GM21717 (cell line): Measurements from ENCODE around the gene CCND2.

Experiments used
- ATAC-seq: cut with Tn5 transposase; IDR thresholded peaks from one replicate; pipeline ENCODE4 v1.9.1; 2021; ENCODE audit warnings: mild to moderate bottlenecking, moderate library complexity; ENCODE audit not compliant: unreplicated experiment

CCND2 gene

DNA sequence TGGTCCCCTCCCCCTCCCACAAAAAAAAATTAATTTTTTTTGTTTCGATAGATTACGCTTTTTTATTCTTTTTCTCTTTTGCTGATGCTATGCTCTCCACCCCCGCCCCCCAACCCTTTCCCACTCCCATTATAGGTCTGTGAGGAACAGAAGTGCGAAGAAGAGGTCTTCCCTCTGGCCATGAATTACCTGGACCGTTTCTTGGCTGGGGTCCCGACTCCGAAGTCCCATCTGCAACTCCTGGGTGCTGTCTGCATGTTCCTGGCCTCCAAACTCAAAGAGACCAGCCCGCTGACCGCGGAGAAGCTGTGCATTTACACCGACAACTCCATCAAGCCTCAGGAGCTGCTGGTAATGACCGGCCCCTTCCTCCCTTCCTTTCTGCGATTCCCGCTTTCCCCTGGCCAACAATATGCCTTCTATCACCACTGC, 2.3 kb downstream of the CCND2 start:
- no peak for ATAC-seq

DNA sequence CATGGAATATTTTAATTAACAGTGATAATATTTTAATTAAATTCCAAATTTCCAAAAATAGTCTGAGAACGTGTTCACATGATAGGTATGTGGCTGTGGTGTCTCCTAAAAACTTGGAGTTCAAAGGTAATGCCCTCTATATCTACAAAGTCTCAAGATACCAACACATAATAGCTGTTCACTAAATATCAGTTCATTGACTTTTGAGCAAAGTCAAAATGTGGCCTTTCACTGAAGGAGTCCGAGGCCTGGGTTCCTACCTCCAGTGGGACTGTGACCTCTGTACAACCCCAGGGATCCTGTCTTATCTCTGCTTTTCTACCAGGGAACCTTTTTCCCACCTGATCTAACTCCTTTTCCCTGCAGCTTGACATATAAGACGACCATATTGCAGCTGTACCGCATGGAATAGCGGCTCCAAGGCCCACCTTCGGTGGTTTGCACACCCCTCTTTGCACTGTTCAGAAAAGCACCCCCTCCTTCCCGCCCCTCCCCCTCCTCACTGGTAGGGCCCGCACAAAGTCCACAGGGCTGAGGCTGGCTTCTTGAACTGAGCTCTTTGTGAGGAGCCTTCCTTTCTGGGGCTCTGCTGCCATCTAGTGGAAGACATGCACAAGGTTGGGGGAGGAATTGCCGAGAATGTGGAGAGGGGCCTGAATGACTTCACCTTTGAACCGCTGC, 3.1 kb downstream of the CCND2 start:
- ATAC-seq = no peak

- no peak for ATAC-seq
Measured at GRCh38 chr12:4277205-4277543, 3.6 kb downstream of the CCND2 start.

DNA sequence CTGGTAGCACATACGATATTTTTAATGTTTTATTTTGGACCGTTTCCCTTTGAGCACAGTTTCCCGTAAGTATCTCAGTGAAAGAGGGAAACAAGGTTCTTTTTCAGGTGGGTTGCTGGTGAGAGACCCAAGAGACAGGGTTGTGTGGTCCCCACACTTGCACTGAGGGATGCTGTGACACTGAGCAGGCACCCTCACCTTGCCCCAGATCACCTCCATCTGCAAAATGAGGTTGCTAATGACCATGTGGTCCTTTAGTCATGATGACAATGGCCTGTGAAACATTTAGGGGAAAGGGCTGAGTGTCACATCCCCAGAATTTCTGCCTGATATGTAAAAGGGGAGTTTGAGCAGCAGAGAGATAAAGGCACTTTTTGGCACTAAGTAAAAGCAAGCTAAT, 4.3 kb downstream of the CCND2 start:
- no peak for ATAC-seq

- ATAC-seq = no peak
Measured at GRCh38 chr12:4278329-4279197, 5.0 kb downstream of the CCND2 start.

- no peak for ATAC-seq
Measured at GRCh38 chr12:4279198-4279690, 5.7 kb downstream of the CCND2 start.

GRCh38 chr12:4280351-4281163, 7.0 kb downstream of the CCND2 start:
- no peak for ATAC-seq

DNA sequence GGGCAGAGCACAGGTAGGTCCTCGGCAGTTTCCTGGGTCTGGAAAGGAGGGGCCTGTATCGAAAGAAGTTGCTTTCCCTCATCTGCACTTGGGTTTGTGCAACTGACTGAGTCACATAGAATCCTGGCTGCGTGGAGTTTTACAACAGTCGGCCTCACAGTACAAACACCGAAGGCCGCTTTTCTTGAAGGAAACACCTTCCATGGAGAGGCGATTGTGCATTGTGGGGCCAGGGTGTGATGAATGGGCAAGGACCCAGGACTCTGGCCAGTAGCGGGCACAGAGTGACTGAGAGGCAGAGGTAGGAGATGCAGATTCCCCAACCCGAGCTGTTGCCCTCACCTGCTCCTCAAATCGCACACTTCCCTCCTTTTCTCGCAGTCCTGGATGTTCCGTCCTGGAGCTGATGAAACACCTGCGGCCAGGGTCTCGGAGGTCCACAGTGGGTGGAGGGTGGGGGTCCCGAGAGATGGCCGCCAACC, 7.7 kb downstream of the CCND2 start:
- no peak for ATAC-seq

DNA sequence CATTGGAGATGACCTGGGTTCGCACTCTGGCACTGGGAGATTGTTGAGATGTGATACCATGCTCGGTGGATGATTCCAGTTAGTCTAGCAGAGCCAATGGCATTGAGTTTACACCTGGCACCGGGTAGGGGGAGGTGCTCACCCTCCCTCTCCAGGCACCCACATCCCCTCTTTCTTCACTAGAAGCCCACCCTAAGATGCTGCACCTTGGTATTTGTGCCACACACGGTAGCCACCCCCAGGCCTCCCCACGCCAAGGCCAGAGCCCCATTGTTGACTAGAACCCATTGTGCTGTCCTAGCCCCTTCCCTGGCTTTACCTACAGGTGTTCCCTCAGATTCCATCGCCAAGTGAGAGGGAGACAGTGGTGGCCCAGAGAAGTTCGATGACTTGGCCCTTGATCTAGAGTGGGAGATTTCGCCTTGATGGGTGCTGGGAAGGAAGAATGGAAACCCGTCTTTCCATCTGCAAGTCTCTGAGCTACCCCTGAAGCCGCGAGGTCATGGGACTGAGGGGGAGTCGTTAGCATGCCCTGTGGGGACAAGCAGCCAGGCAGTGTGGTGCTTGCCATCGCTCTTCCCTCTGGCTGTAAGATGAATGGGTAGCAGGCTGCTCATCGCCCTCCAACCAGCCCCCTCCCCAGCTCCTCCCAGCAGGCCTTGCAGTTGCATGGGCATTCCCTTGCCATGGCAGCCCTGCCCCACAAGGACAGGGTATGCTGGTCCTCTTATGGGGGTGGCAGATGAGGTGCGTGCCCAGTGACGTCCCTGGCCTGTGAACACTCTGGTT, 8.7 kb downstream of the CCND2 start:
- no peak for ATAC-seq

GRCh38 chr12:4282892-4283511, 9.4 kb downstream of the CCND2 start:
- no peak for ATAC-seq

- no peak for ATAC-seq
Measured at GRCh38 chr12:4283512-4284255, 10.1 kb downstream of the CCND2 start.

- no peak for ATAC-seq
Measured at GRCh38 chr12:4284306-4284705, 10.7 kb downstream of the CCND2 start.

- no peak for ATAC-seq
Measured at GRCh38 chr12:4285070-4285469, 11.5 kb downstream of the CCND2 start.

GRCh38 chr12:4286228-4286627, 12.7 kb downstream of the CCND2 start:
- no peak for ATAC-seq

- ATAC-seq = no peak
Measured at GRCh38 chr12:4286771-4287317, 13.3 kb downstream of the CCND2 start.

DNA sequence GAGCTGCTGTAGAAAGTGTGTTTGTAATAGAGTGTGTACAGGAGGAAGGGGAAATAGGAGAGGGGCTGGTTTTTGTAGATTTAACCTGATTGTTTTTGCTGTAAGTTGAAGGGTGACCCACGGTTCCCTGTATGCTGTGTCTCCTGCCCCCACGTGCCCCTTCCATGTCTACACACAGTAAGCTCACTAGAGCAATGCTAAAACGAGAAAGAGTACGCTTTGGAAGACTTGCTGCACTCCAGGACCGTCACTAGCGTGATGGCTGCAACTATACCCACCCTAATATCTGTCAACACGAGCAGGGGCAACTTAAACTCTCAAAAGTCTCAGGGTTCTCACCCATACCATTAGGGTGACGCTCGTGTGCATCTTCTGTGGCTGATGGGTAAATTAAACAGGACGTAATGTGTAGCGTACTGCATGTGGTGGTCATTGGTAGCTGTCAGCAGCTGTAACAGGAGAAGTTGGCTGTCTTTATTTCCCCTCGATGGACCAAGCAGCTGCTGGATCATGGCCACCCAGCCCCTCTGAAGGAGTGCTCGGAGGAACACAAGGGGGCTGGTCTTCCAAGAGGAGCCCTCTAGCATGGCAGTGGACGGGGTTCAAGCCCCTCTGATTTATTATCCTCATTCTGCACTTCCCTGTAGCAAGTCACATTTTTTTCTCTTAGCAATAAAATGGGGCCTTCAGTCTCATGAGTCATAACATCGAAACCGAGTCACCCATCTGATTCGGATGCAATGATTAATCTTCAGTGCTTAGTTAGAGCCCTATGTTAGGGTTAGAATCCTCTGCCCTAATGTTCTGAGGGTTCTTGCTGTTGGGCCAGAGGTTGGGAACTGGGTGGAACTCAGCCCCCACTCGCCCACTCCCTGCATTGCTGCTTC, 14.0 kb downstream of the CCND2 start:
- ATAC-seq = no peak

- no peak for ATAC-seq
Measured at GRCh38 chr12:4288296-4289131, 15.0 kb downstream of the CCND2 start.
